Stimulated activated CD8-positive, alpha-beta memory T cell treated with anti-CD3 and anti-CD28 coated beads, Interleukin-2, amount 100 ng/mL, for 1 hour (primary cell): ENCODE results near the gene APOBR.
"Not testable (repeated sequence)": the region's sequence is repeated elsewhere in the genome, so short reads cannot be mapped to it uniquely, and the experiment has no call there.

Experiments
- DNase-seq, 2 donors: peaks; one replicate each; pipeline ENCODE4 v3.0.0-alpha.2; 2020; ENCODE audit warnings: low read depth in 2 of 2

APOBR gene

DNA sequence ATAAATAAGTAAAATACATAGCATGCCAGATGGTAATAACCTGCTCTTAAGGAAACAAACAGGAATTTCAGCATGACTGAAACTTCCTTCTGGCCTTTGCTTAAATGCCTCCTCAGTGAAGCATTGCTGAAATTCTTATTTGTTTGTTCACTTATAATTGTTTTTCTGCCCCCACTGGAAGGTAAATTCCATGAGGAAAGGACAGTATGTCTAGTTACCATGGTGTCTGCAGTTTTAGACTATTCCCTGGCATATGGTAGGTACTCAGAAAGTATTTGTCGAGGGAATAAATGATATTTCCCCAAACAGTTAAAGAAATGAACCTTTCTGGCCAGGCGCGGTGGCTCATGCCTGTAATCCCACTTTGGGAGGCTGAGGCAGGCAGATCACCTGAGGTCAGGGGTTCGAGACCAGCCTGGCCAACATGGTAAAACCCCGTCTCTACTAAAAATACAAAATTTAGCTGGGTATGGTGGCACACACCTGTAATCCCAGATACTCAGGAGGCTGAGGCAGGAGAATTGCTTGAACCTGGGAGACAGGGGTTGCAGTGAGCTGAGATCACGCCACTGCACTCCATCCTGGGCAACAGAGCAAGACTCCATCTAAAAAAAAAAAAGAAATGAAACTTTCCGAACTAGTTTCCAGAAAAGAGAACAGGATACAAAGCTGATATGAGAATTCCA lies 32.8 kb downstream of the APOBR start:
- DNase-seq, result not testable (repeated sequence)

DNA sequence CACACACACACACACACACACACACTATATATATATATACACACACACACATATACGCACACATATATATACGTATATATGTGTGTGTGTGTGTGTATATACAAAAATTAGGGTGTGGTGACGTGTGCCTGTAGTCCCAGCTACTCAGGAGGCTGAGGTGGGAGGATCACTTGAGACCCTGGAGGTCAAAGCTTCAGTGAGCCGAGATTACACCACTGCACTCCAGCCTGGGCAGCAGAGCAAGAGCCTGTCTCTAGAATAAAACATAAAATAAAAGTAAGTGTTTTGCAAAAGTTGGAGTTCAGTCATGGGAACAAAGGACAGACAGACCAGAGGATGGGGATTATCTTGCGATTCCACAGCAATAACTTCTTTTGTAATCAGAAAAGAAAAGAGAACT lies 33.5 kb downstream of the APOBR start:
- DNase-seq, result no peak

DNA sequence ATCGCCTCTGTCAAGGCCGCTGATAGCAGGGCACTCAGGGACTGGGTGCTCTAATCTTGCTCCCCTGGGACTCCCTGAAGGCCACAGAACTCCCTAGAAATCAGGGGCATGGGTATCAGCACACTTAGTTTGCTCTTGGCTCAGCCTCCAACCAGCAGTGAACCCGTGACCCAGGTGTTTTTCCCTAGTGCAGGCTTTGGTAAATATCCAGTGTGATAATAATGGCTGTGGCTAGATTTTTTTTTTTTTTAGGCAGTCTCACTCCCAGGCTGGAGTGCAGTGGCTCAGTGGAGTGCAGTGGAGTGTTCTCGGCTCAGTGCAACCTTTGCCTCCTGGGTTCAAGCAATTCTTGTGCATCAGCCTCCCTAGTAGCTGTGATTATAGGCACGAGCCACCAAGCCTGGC lies 34.0 kb downstream of the APOBR start:
- DNase-seq, result no peak

DNA sequence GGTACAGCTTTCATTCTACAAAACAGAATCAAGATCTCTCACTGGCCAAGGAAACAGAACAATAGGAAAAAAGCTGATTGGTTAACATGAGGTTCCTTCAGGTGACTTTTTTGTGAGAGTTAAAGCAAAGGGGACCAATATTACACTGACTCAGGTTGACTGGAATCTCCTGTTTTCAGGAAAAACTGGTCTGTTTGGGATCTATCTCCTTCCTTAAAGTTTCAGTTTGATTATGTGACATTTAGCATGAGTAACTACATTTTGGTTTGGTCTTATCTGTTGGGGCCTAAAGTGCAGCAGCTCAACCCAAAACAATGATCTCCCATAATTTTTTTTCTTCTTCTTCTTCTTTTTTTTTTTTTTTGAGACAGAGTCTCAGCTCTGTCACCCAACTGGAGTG lies 34.7 kb downstream of the APOBR start:
- DNase-seq, result no peak

DNA sequence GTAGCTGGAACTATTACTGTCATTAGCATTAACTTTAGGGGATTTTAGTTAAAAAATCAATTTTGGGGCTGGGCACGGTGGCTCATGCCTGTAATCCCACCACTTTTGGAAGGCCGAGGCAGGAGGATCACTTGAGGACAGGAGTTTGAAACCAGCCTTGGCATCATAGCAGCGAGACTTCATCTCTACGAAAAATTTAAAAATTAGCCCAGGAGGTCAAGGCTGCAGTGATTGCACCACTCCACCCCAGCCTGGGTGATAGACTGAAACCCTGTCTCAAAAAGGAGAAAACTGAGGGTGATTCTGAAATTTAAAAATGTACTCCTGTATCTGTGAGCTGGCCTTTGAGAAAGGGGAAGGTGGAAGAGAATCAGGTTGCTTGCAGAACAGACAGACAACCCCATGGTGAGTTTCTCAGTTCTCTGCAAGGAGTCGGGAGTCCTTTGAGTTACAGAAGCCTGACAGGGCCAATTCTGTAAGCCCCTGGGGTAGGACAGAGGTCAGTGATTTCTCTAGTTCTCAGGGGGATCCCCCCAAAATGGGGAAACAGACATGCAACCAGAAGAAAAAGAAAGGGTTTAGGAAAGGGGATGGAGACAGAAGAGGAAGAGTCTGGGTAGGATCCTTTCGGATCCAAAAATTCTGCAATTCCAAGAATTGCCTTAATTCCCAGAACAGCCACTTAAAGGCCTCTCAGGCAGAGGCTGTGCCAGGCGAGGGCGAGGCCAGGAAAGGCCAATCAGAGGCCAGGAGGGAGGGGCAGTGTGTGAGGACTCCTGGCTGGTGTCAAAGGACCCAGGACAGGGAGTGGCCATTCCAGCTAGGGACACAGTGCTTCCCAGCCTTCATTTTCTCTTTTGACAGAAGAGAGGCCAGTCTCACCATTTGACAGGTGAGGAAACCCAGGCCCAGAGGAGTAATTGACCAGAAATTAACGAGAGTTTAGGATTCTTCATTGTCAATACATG lies 37.6 kb downstream of the APOBR start:
- no peak for DNase-seq

DNA sequence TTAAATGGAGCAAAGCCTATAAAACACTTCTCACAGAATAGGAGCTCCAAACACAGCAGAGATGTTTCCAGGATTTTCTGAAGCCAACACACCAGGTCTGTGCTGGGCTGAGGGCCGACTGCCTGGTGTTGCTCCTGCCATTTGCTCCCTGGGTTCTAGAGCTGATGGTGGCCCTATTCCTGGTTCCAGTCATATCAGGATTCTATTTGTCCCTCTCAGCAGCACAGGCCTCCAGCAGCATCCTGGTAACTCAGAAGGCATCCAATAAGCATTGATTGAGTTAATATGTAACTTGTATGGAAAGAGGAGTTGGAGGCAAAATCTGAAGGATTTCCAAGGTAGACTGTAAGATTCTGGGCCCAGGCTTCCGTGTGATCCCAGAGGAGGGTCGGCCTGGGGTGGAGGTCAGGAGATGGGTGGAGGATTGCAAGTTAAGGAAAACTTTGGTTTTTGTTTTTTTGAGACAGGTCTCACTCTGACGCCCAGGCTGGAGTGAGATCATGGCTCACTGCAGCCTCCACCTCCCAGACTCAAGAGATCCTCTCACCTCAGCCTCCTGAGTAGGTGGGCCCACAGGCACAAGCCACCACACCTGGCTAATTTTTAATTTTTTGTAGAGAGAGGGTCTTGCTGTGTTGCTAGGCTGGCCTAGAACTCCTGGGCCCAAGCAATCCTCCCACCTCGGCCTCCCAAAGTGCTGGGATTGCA lies 38.7 kb downstream of the APOBR start:
- DNase-seq, result no peak

DNA sequence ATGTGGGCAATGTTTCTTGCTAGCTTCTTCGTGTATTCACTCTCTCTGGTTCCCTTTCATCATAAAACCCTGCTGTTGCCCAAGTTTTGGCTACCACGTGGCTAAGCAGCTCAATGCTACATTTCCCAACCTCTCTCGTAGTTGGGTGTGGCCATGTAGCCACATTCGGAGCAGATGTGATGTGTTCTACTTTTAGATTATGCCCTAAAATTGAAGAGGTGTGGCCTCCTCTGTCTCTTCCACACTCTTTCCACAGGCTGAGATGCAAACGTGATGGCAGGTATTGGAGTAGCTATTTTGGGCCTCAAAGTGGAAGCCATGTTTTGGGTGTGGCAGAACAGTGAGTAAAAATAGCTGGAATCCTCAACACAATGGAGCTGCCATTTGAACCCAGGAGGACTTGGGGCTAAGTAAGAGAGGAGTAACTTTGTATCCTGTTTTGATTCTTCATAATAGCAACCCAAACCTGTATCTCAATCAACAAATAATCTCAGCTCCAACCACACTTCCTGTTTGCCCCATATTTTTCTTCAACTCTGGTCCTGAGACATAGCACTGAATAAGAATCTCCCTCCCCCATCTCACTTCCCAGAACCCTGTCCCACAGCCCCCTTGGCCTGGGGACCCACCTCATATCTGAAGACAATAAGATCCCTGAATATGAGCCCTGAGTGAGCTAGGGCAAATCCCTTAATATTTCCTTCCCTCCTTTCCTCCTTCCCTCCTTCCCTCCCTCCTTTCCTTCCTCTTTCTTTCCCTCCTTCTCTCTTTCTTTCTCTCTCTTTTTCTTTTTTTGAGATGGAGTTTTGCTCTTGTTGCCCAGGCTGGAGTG lies 40.3 kb downstream of the APOBR start:
- DNase-seq, result no peak

DNA sequence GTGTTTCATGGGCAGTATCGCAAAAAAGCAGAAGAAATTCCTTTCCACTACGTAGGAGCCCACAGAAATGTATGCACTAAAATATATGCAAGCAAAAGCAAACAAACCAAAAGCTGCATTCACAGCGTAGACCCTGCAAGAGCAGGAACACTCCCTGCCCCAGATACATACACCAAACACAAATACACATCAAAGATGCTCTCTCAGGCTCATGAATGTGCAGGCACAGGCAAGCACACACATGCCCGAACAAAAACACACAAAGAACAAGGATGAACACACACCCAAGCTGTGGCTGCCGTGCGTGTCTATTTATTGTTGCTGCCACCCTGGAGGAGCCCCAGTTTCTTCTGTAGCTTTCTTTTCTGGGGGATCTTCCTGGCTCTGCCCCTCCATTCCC lies 42.6 kb downstream of the APOBR start:
- no peak for DNase-seq

DNA sequence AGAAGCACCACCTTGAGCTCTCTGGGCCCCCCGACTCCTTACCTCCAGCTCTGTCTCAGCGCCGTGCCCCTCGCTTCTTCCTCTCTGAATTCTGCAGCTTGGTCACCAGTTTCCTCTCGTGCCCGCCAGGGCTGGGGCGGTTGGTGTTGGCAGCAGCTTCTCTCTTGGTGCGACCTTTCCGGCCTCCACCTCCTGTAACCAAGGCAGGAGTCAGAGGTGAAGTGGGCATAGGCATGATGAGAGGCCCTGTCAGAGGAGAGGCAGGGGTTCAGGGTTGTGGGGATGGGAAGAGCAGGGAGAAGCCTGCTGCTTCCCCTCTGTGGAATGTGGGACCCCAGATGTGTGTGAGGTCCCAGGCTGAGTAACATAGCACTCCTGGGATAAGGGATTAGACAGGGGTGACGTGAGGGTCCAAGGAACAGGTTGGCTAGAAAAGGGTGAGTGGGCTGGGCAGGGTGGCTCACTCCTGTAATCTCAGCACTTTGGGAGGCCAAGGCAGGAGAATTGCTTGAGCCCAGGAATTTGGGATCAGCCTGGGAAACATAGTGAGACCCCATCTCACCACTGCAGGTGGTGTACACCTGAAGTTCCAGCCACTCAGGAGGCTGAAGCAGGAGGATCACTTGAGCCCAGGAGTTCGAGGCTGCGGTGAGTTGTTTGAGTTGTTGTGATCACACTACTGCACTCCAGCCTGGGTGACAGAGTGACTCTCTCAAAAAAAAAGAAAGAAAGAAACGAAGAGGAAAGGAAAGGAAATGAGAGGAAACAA lies 43.7 kb downstream of the APOBR start:
- no peak for DNase-seq

DNA sequence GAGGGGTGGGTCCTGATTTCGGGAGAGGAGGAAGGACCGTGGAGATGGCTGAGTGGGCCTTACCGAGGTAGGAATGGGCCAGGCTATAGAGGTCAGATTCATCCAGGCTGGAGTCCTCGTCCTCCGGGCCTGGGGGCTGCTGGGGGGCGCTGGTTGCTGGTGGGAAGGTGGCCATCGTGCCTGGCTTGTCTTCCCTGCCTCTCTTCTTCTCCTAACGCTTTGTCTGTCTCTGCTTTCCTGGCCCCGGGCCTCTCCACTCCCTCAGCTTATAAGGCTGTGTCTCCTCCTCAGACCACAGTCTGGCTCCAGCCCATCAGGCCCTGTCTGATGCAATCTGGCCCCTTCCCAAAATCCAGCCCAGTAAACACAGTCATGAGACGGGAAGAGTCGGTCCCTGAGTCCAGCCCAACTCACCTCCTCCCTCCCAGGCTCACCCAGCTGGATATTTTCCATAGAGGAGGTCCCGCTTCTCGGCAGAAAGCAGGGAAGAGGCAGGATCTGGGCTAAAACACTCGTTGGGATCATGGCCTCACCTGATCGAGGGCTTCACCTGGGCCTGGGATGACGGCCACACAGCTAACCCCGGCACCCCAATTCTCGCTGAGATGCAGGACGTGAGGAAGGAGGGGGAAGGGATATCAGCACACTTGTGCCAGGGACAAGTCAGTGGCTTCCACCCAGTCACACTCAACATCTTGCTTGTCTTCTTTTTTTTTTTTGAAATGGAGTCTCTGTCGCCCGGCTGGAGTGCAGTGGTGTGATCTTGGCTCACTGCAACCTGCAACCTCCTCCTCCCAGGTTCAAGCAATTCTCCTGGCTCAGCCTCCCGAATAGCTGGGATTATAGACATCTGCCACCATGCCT lies 44.5 kb downstream of the APOBR start, which contains the start of gene NUPR1:
NUPR1 (minus strand) TSS at position 242 of the 864 bp plus-strand sequence; CDS start at position 175, 67 bp downstream.
- no peak for DNase-seq

DNA sequence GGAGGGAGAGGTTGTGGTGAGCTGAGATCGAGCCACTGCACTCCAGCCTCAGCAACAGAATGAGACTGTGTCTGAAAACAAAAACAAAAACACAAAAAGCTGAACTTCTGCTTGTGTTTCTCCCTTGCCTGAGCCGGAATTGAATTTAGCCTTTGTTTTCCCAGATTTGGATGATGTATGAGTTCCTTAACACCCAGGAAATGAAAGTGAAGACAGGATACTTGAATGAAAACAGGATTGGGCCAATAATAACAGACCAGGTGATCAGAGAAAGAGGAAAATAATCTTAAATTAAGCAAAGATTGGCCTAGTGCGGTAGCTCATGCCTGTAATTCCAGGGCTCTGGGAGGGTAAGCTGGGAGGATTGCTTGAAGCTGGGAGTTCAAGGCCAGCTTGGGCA lies 45.9 kb downstream of the APOBR start:
- DNase-seq, result no peak

DNA sequence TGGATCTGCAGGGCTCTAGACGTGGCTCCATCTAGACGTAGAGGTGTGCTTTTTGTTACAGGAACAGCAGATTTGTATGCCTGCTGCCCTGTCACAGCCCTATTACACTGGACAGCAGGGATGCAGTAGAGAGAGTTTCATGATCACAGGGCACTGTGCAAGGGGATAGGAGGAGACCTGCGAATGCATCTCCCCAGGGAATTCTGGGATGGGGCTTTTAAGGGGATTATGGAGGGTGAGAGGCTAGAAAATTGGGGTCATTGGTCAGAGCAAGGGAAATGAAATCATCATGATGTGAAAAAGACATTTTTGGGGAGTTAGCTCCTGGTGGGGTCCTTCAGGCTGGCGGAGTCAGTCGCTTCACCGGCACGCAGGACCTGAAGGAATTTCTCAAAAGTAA lies 48.2 kb downstream of the APOBR start:
- no peak for DNase-seq

DNA sequence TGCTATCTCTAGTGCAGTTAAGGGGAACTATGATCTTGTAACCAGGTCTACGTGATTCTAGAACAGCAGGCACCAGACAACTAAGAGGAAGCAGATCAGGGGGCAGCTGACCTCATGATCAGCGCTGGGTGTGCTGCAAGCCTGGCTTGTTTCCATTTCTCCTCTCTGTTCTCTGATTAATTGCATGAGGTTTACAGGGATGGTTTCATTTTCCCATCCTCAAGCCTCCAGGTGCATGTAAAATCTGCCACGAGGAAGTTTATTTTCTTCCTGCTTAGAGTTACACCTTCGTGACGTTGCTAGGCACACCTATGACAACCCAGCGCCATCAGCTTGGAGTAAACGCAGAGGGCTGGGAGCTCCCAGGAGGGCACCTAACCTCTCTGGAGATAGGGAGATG lies 48.6 kb downstream of the APOBR start:
- DNase-seq, result no peak

DNA sequence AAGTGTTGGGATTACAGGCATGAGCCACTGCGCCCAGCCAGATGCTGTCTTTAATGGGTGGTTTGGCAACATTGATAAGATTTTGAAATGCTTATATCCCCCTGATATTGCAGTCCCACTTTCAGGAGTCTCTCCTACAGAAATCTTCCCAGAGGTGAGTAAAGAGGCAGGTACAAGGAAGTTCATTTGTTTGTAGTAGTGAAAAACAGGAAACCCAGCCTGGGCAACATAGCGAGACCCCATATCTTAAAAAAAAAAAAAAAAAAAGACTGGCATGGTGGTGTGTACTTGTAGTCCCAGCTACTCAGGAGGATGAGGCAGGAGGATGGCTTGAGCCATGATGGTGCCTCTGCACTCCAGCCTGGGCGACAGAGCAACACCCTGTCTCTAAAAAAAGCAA lies 50.6 kb downstream of the APOBR start:
- no peak for DNase-seq

DNA sequence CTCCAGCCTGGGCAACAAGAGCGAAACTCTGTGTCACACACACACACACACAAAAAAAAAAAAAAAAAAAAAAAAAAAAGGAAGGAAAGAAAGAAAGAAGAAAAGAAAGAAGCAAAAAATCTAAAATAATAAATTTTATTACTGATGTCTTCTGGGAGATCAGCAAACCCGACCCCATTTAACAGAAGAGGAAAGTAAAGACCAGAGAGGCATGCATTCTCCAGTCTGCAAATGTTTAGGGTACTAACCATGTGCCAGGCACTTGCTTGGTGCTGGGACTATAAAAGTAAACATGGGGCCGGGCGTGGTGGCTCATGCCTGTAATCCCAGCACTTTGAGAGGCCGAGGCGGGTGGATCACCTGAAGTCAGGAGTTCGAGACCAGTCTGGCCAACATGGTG lies 51.5 kb downstream of the APOBR start:
- DNase-seq, result not testable (repeated sequence)

DNA sequence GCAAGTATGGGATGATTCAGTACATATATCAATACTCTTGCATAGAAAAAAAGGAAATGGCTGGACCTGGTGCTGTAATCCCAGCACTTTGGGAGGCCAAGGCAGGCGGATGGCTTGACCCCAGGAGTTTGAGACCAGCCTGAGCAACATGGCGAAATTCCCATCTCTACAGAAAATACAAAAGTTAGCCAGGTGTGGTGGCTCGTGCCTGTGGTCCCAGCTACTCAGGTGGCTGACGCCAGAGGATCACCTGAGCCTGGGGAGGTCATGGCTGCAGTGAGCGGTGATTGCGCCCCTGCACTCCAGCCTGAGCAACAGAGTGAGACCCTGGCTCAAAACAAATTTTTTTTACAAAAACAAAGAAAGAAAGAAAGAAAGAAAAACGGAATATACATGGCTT lies 52.2 kb downstream of the APOBR start:
- DNase-seq, result no peak

DNA sequence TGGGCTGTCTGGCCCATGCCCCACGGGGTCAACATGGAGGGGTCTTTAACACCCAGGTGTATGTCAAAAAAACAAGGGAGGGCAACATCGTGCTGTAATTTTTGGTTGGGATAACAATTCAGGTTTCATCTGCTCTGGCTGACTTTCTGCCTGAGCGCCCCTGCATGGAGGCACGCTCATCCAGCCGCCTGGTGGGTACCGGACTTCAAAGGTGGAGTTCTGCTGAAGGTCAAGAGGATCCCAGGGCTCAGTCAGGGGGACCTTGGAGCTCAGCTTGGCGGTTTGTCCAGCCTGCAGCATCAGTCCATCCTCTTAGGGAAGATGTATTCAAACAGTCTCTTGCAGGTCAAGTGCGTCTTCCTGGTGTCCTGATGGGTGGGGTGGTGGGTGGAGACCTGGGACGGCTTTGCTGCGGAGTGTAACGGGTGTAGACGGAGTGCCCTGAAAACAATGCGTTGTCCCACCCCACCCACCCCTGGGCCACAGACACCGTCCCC lies 53.9 kb downstream of the APOBR start:
- no peak for DNase-seq
